Smooth muscle cell (in vitro differentiated cells): ENCODE results near the gene FAM117B. TPM values are rescaled to one million over a fixed set of nuclear protein-coding genes. Genes with fewer than 3 reads are reported as not detected.
"Not testable (repeated sequence)": the region's sequence is repeated elsewhere in the genome, so short reads cannot be mapped to it uniquely, and the experiment has no call there.

Source experiments
- DNase-seq: peaks from one replicate; lab custom pipeline; 2025; ENCODE audit not compliant: unreplicated experiment; lab: John Stamatoyannopoulos, UW
- H2AFZ ChIP-seq: fragments of 200-600 bp; sonication (generic); 2 replicates; pipeline ENCODE4 v1.6.0; 2016; ENCODE audit warnings: antibody characterized with exemption, low read depth, mild to moderate bottlenecking
- H3F3A ChIP-seq: fragments of 200-600 bp; sonication (generic); 2 replicates; pipeline ENCODE4 v1.6.0; 2017; ENCODE audit warnings: antibody characterized with exemption, low read depth
- H3K27ac ChIP-seq: fragments of 200-600 bp; sonication (generic); 2 replicates; pipeline ENCODE4 v1.5.1; 2016; ENCODE audit warnings: low read depth, mild to moderate bottlenecking
- H3K27me3 ChIP-seq: fragments of 200-600 bp; sonication (generic); 2 replicates; pipeline ENCODE4 v1.6.1; 2016; ENCODE audit warnings: low read depth, mild to moderate bottlenecking
- H3K36me3 ChIP-seq: fragments of 200-600 bp; sonication (generic); 2 replicates; pipeline ENCODE4 v1.5.1; 2016; ENCODE audit warnings: low read depth
- H3K4me1 ChIP-seq: fragments of 200-600 bp; sonication (generic); 2 replicates; pipeline ENCODE4 v1.5.1; 2016; ENCODE audit warnings: low read depth
- H3K4me2 ChIP-seq: fragments of 200-600 bp; sonication (generic); 2 replicates; pipeline ENCODE4 v1.6.0; 2016; ENCODE audit warnings: mild to moderate bottlenecking
- H3K4me3 ChIP-seq: fragments of 200-600 bp; sonication (generic); 2 replicates; pipeline ENCODE4 v1.5.1; 2016; ENCODE audit warnings: mild to moderate bottlenecking
- H3K79me2 ChIP-seq: fragments of 200-600 bp; sonication (generic); 2 replicates; pipeline ENCODE4 v1.6.0; 2016; ENCODE audit warnings: low read depth, mild to moderate bottlenecking
- H3K9ac ChIP-seq: fragments of 200-600 bp; sonication (generic); 2 replicates; pipeline ENCODE4 v1.6.0; 2016; ENCODE audit warnings: low read depth
- H3K9me3 ChIP-seq: fragments of 200-600 bp; sonication (generic); replicated peaks from 2 replicates; pipeline ENCODE4 v1.5.1; 2016; ENCODE audit warnings: low read depth
- H4K20me1 ChIP-seq: fragments of 200-600 bp; sonication (generic); 2 replicates; pipeline ENCODE4 v1.6.0; 2016; ENCODE audit warnings: low read depth
- CTCF ChIP-seq: fragments of 200-600 bp; sonication (generic); IDR thresholded peaks from 2 replicates; pipeline ENCODE4 v1.5.1; 2017; ENCODE audit warnings: borderline replicate concordance, mild to moderate bottlenecking, antibody characterized with exemption; ENCODE audit not compliant: insufficient read depth, poor library complexity, severe bottlenecking
- WGBS: methylation state at CpG from one replicate; pipeline ENCODE4 v1.1.7; 2016; ENCODE audit warnings: low lambda C conversion rate; 5-methylcytosine and 5-hydroxymethylcytosine counted together
- polyA plus RNA-seq: library from polyadenylated mRNA; unstranded; fragments of >200 nt; fragmentation: Nextera tagmentation; extraction: Ambion mirVana; gene quantifications from 2 replicates; pipeline ENCODE4 v1.2.1, GENCODE V29; 2016
- total RNA-seq: library from RNA; depleted of rRNA; stranded (reverse); fragments of >200 nt; gene quantifications from 2 replicates; pipeline ENCODE4 v1.2.3, GENCODE V29; 2014

FAM117B gene
- total and polyA plus RNA-seq, 2 experiments from 2014 or later = 5.4 to 11.1 TPM

DNA sequence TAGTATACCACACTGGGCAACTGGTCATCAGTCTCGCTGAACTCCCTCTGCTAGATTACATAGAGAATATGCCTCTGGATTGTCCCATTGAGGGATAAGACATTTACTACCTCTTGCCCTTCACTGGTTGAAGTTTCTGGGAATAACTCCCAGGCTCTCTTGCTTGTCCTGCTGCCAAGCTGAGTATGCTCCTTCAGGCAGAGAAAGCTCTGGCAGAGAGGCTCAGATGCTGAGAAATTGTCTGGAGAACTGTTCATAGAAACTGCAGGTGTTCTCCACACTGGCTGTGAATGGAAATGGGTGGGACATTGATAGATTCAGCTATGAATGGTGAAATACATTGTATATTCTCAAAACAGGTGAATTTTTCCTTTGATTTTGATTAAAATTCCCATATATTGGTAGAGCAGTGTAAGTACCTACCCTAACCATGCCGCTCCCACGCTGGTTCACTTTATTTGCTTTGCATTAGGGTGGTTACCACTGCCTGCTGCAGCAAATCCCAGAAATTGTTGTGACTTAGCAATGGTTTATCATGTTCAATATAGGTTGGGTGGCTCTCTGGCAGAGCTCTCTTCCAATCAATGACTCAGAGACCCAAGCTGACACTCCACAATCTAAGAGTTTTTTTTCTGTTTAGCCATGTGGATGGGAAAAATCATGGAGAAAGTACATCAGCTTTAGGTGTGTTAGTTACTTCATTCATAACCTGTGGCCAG lies 36.7 kb downstream of the FAM117B start:
- DNase-seq = no peak
- Histone ChIP-seq H4K20me1 (peaks cover 21% of the 10 kb centered on the region), H3K4me2 (no peak overlapping the region), H3F3A (no peaks in the 10 kb centered on the region), H3K9me3 (no peaks in the 10 kb centered on the region), H3K27ac (no peak overlapping the region), H3K79me2 (peaks cover 40% of the 10 kb centered on the region), H3K36me3 (no peaks in the 10 kb centered on the region), H3K9ac (no peak overlapping the region), H3K4me3 (no peak overlapping the region), H3K4me1 (no peaks in the 10 kb centered on the region), H3K27me3 (no peaks in the 10 kb centered on the region), H2AFZ (no peak overlapping the region)
- 100% methylated on average over 3 of the region's 3 CpGs for WGBS
- no peak for TF ChIP-seq CTCF

DNA sequence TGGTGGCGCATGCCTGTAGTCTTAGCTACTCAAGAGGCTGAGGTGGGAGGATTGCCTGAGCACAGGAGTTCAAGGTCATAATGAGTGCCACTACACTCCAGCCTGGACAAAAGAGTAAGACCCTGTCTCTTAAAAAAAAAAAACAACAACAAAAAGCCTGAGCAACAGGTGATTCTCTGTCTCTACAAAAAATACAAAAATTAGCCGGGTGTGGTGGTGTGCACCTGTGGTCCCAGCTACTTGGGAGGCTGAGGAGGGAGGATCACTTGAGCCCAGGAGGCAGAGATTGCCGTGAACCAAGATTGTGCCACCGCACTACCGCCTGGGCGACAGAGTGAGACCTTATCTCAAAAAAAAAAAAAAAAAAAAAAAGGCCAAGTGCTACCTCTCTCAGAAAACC lies 40.3 kb downstream of the FAM117B start:
- H3K4me3 ChIP-seq, H3F3A ChIP-seq, H3K27ac ChIP-seq, H3K9me3 ChIP-seq, H3K36me3 ChIP-seq, H3K27me3 ChIP-seq, H3K9ac ChIP-seq, DNase-seq, H3K4me1 ChIP-seq, H2AFZ ChIP-seq, H3K4me2 ChIP-seq: not testable (repeated sequence)
- WGBS = 93% methylated on average over 6 of the region's 6 CpGs
- Histone ChIP-seq H3K79me2 (peaks cover 44% of the 10 kb centered on the region), H4K20me1 (peaks cover 16% of the 10 kb centered on the region)

GRCh38 chr2:202679980-202680379 lies 45.2 kb downstream of the FAM117B start:
- H3K36me3 ChIP-seq = no peaks in the 10 kb centered on the region
- H3K4me1 ChIP-seq = no peaks in the 10 kb centered on the region
- WGBS = 95% methylated on average over 3 of the region's 3 CpGs
- H3K79me2 ChIP-seq = peaks cover 12% of the 10 kb centered on the region
- no peak overlapping the region for H2AFZ ChIP-seq
- H3K27me3 ChIP-seq = no peaks in the 10 kb centered on the region
- H3K4me2 ChIP-seq = no peak overlapping the region
- no peak overlapping the region for H3K9ac ChIP-seq
- H3K27ac ChIP-seq = no peak overlapping the region
- TF ChIP-seq CTCF = no peak
- no peaks in the 10 kb centered on the region for H4K20me1 ChIP-seq
- H3K4me3 ChIP-seq = no peak overlapping the region
- DNase-seq = no peak
- H3K9me3 ChIP-seq = no peaks in the 10 kb centered on the region
- H3F3A ChIP-seq = no peaks in the 10 kb centered on the region

GRCh38 chr2:202680512-202680911 lies 45.7 kb downstream of the FAM117B start:
- Histone ChIP-seq H3K9ac (no peak overlapping the region), H2AFZ (no peak overlapping the region), H3F3A (no peaks in the 10 kb centered on the region), H4K20me1 (no peaks in the 10 kb centered on the region), H3K4me3 (no peak overlapping the region), H3K36me3 (no peaks in the 10 kb centered on the region), H3K27ac (no peak overlapping the region), H3K79me2 (peaks cover 12% of the 10 kb centered on the region), H3K4me2 (no peak overlapping the region), H3K27me3 (no peaks in the 10 kb centered on the region), H3K4me1 (no peaks in the 10 kb centered on the region), H3K9me3 (no peaks in the 10 kb centered on the region)
- WGBS = 97% methylated on average over 1 of the region's 1 CpG
- DNase-seq = no peak
- no peak for TF ChIP-seq CTCF
